Spleen (tissue), 11 donors: Measurements from ENCODE around the gene ANP32B. TPM values are rescaled to one million over a fixed set of nuclear protein-coding genes. Genes with fewer than 3 reads are reported as not detected.

Experiments
- DNase-seq: peaks from one replicate; pipeline ENCODE4 v3.0.0-alpha.2; 2020
- H3K27ac ChIP-seq, 8 donors: fragments of 200-600 bp; sonication (generic) in 7 of 8; 1 replicate in 4 of 8; 2 replicates in 4 of 8; pipeline versions ENCODE4 v1.5.0 to v1.8.0; 2016 to 2021; ENCODE audit warnings: inconsistent platforms in 4 of 8, mild to moderate bottlenecking in 4 of 8, moderate library complexity in 1 of 8
- H3K27me3 ChIP-seq, 7 donors: fragments of 200-600 bp; sonication (generic) in 6 of 7; replicated peaks in 1 of 7; 1 replicate in 4 of 7; 2 replicates in 3 of 7; pipeline versions ENCODE4 v1.5.0 to v1.8.0; 2016 to 2021; ENCODE audit warnings: inconsistent platforms in 3 of 7, mild to moderate bottlenecking in 1 of 7
- H3K36me3 ChIP-seq, 6 donors: fragments of 200-600 bp; sonication (generic) in 5 of 6; 1 replicate in 4 of 6; 2 replicates in 2 of 6; pipeline versions ENCODE4 v1.5.0 to v1.8.0; 2016 to 2021; ENCODE audit warnings: inconsistent platforms in 2 of 6
- H3K4me1 ChIP-seq, 6 donors: fragments of 200-600 bp; sonication (generic) in 5 of 6; 1 replicate in 3 of 6; 2 replicates in 3 of 6; pipeline versions ENCODE4 v1.5.0 to v1.8.0; 2016 to 2021; ENCODE audit warnings: inconsistent platforms in 3 of 6
- H3K4me3 ChIP-seq, 8 donors: fragments of 200-600 bp; sonication (generic) in 7 of 8; 1 replicate in 4 of 8; 2 replicates in 4 of 8; pipeline versions ENCODE4 v1.5.0 to v1.8.0; 2016 to 2021; ENCODE audit warnings: inconsistent platforms in 4 of 8, mild to moderate bottlenecking in 4 of 8, moderate library complexity in 2 of 8
- H3K9me3 ChIP-seq, 8 donors: fragments of 200-600 bp; sonication (generic) in 7 of 8; 1 replicate in 4 of 8; 2 replicates in 4 of 8; pipeline versions ENCODE4 v1.5.0 to v1.8.0; 2016 to 2021; ENCODE audit warnings: inconsistent platforms in 4 of 8
- CTCF ChIP-seq, 11 experiments: fragments of 200-600 bp in 7 of 11; fragments of 450-650 bp in 4 of 11; sonication (generic) in 4 of 11; IDR thresholded peaks in 8 of 11; conservative IDR thresholded peaks in 3 of 11; 1 replicate in 7 of 11; 2 replicates in 4 of 11; pipeline versions ENCODE4 v1.4.0 to v1.8.0; 2016 to 2021; ENCODE audit warnings: antibody characterized with exemption in 11 of 11, inconsistent platforms in 4 of 11, mild to moderate bottlenecking in 1 of 11
- POLR2A ChIP-seq, 3 donors: fragments of 450-650 bp; IDR thresholded peaks; one replicate each; pipeline ENCODE4 v1.5.1; 2017; ENCODE audit warnings: antibody characterized with exemption in 3 of 3, mild to moderate bottlenecking in 1 of 3
- POLR2AphosphoS5 ChIP-seq, 3 donors: sonication (generic); formaldehyde crosslinking; IDR thresholded peaks; one replicate each; pipeline ENCODE4 v1.5.1; 2017; ENCODE audit warnings: antibody characterized with exemption in 3 of 3
- WGBS, 5 donors: extraction: QIAGEN DNeasy Blood & Tissue Kit in 3 of 5; methylation state at CpG; one replicate each; pipeline versions ENCODE4 v1.1.5 to v1.1.7; 2013 to 2018; 5-methylcytosine and 5-hydroxymethylcytosine counted together
- intact Hi-C: fragments of 100-400 bp; cut with DNase I; formaldehyde crosslinking; loops from one replicate; pipeline ENCODE4 v1.15.0; 2023; ENCODE audit warnings: low total_unique reads
- polyA plus RNA-seq, 3 donors: library from polyadenylated mRNA; stranded (reverse); fragments of 200-250 nt; gene quantifications; one replicate each; pipeline ENCODE4 v1.2.1, GENCODE V29; 2013
- total RNA-seq, 7 donors: library from RNA; depleted of rRNA in 3 of 7; stranded (reverse); fragments of >200 nt in 3 of 7; fragmentation: NEBNext Ultra II Directional in 4 of 7; extraction: Animal tissue kit (Norgen Biotek cat#: 25700) in 4 of 7; gene quantifications; one replicate each; pipeline versions ENCODE4 v1.1.0 to v1.2.1, GENCODE V29; 2016 to 2021
- donor health status: healthy with polysubstance abuse.
- donor health status: DM: no; HTN: no; CAD: no; lungs with moderate emphysema.
- donor health status: DM: no; HTN: no; CAD: no.
- donor health status: Bipolar disorder and iron deficiency.
- donor health status: healthy.
- donor health status: DM: no; HTN: no; CAD: no.
- donor health status: DM: yes; HTN: yes; CAD: no.

The ANP32B gene
- total and polyA plus RNA-seq, 10 donors = 39.1 to 156 (median 113) TPM

DNA sequence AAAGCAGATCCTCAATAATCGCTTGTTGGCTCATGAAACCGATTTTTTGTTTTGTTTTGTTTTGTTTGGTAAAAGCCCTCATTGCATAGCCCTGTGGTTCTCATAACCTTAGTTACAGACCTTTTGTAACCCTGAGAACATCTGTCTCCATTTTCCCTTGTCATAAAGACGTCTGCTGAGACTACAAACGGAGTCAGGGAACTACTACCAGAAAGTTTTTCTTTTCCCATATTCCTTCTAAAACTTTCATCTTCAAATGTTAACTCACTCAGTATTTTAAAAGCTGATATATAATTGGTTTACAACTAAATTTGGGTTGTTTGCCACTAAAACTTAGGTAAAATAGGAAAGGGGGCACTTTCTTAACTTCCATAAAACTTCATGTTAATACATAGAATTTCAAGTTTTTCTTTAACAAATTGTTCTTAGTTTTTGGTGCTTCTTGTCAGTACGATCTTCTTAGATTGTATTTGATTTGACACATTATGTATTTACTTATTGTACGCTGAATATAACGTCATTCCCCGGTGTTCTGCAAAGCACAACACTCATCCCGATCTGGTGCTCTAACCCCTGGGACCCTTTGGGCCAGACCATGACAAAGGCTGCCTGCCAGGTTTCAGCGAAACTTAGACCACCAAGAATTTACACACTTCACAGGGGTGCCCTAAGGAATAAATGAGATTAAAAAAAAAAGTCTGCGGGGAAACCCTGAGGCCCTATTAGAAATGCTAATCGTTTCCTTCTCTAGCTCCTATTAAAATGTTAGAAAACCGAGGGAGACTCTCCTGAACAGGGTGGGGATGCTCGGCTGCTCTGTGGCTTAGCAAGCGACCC is 1.1 kb upstream of the ANP32B start:
- TF ChIP-seq CTCF (IDR thresholded peaks at IDR 0.05 in 8 of 11, conservative IDR thresholded peaks at IDR 0.05 in 3 of 11) (no peak), POLR2AphosphoS5 (IDR thresholded peaks at IDR 0.05) (no peak), POLR2A (IDR thresholded peaks at IDR 0.05) (no peak)
- peaks cover 13 to 38% (median 29%) of the 10 kb centered on the region in 6 donors for H3K4me1 ChIP-seq
- H3K27ac ChIP-seq = peak overlapping the region; percentile 96 to 100 (median 99)
- no peaks in the 10 kb centered on the region for H3K9me3 ChIP-seq
- intact Hi-C loops = loop anchor here (5.0 to 10.0 kb wide), 3 partner anchors 53 to 270 kb away; partner anchors contain the start of gene TRMO
- WGBS, 5 donors = 37 to 47% (median 44%) methylated on average over 15 of the region's 15 CpGs
- no peak for DNase-seq
- peak overlapping the region; percentile 44 to 96 (median 94) for H3K4me3 ChIP-seq
- no peaks in the 10 kb centered on the region for H3K36me3 ChIP-seq
- no peaks in the 10 kb centered on the region for H3K27me3 ChIP-seq

DNA sequence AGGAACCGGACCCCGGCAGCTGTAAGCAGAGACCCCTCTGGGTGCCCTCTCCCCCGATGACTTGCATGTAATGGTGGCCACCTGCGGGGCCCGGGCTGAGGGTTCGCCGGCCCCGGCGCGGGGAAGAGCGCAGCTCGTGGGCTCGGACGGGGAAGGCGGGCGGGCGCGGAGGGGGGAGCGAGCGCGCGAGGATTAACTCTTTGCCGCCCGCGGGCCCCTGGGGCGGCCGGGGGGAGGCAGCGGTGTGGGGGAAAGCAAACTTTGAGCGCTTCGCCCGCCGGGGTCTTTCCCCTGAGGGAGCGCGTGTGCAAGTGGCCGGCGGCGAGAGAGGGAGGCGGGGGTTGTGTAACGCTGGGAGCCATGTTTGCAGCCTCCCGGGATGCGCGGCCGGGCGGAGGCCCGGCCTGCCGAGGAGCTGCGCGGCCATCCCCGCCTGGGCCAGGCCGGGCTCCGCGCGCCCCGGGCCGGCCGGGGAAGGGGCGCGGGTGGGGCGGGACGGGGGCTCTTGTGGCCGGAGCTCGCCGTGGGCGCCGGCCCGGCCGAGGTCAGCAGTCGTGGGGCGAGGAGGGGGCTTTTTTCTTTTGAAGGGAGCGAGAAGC is 547 bp downstream of the ANP32B start:
- H3K4me3 ChIP-seq = peak overlapping the region; percentile 60 to 96 (median 94)
- H3K9me3 ChIP-seq = no peaks in the 10 kb centered on the region
- intact Hi-C loops = loop anchor here (5.0 to 10.0 kb wide), 3 partner anchors 51 to 269 kb away; partner anchors contain the start of gene TRMO
- 0 to 4% (median 1%) methylated on average over 24 to 69 of the region's 70 CpGs for WGBS, 5 donors
- H3K4me1 ChIP-seq = peaks cover 24 to 55% (median 46%) of the 10 kb centered on the region in 6 donors
- peak; percentile 93 for DNase-seq
- no peaks in the 10 kb centered on the region for H3K36me3 ChIP-seq
- TF ChIP-seq POLR2A (IDR thresholded peaks at IDR 0.05) = no peak
- TF ChIP-seq POLR2AphosphoS5 (IDR thresholded peaks at IDR 0.05) = peak in 1 of 3 donors; percentile 56
- peak overlapping the region; percentile 96 to 100 (median 99) for H3K27ac ChIP-seq
- no peaks in the 10 kb centered on the region for H3K27me3 ChIP-seq

DNA sequence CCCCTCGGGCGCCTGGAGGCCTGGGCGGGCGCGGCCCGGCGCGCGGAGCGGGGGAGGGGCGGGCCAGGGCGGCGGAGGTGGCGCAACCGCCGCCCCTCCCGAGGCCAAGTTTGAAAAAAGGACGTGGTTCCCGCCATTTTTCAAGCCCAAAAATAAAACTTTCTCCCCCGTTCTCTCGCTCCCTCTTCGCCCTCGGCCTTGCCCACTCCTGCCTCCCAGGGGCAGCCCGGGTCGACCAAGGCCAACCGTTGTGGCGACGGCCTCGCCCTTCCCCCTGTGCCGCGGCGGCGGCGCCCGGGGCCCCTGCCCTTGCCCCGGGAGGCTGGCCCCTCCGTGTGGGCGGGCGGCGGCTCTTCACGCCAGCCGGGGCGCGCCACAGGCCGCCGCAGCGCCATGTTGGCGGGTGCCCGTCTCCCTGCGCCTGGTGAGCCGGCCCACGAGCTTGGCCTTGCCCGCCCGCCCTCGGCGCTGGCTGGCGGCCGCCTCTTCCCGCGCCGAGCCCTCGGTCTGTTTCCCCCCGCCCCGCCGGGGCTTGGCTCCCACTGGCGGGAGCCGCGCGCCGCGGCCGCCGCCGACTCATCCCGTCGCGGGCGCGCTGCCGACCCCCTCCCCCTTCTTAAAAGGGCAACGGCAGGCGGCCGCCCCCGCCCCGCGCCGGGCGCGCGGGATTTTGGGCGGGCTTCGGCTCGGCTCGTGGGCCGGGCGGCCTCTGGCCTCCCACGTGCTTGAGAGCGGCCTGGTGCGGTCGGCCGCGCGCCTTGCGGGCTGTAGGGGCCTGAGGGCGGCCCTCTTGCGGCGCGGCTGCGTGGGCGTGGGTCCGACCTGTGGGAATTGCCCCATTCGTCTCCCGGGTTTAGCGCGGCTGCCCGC is 1.3 kb downstream of the ANP32B start:
- no peaks in the 10 kb centered on the region for H3K27me3 ChIP-seq
- H3K4me3 ChIP-seq = peak overlapping the region; percentile 60 to 96 (median 94)
- H3K4me1 ChIP-seq = peaks cover 29 to 62% (median 53%) of the 10 kb centered on the region in 6 donors
- 0 to 1% (median 0%) methylated on average over 35 to 114 of the region's 116 CpGs for WGBS, 5 donors
- H3K27ac ChIP-seq = peak overlapping the region; percentile 96 to 100 (median 99)
- no peaks in the 10 kb centered on the region for H3K9me3 ChIP-seq
- peak; percentile 94 for DNase-seq
- TF ChIP-seq CTCF (IDR thresholded peaks at IDR 0.05 in 8 of 11, conservative IDR thresholded peaks at IDR 0.05 in 3 of 11) (no peak), POLR2AphosphoS5 (IDR thresholded peaks at IDR 0.05) (peak; percentile 70 to 78 (median 78)), POLR2A (IDR thresholded peaks at IDR 0.05) (peak in 1 of 3 donors; percentile 53)
- no peaks in the 10 kb centered on the region for H3K36me3 ChIP-seq
- intact Hi-C loops = loop anchor here (5.0 to 10.0 kb wide), 3 partner anchors 50 to 268 kb away; partner anchors contain the start of gene TRMO
